ENCODE data around the gene IMPG1. TPM values are rescaled to one million over a fixed set of nuclear protein-coding genes. Genes with fewer than 3 reads are reported as not detected.

The IMPG1 gene
- total RNA-seq, 1 experiment from 2014 or later: not detected

DNA sequence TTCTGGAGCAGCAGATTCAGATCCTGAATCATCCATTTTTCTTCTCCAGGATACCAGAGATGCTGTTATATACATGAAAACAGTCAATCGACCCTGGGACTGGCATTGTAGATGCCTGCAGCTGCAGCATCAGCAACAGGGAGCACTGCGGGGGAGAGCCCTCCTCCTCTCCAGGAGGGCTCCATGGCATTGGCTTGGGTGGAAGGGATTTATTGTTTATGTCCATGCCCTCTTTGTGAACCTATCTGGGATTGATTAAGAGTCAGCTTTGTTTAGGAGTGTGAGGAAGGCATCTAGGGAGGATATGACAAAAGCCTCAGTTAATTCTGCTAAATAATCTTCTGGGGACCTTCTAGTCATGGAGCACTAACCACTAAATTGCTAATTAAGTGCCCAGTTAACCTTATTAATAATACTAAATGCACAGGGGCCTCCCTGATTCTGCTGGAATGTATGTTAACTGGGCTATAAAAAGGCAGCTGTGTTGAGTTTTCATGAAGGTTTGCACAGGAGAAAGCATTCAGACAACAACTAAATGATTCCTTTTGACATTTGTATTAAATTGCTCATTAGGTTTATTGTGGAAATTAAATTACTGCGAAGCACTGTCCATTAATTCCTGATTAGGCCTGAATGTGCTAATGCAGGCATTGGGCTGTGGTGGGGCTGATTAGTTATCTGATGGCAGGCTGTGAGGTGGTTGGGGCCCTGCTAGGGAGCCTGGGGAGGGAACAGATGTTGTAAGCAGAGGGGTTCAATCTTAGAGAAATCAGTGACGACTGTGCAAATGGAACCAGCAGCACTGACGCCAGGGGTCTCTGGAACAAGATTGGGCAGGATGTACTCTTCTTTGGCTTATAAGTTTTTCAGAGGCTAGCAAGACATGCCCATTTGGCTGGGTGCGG lies 57.6 kb downstream of the IMPG1 start:
- H3K27ac Mint-ChIP-seq: no peak overlapping the region

More for the DNA sequence above, 57.6 kb downstream of the IMPG1 start:
- Mint-ChIP-seq H3K36me3 (peaks cover 6% of the 10 kb centered on the region), H3K4me3 (no peak overlapping the region), H3K27me3 (ENCODE audit: low read depth) (no peaks in the 10 kb centered on the region; the same call in 1 of the 2 replicates), H3K4me1 (peaks cover 7% of the 10 kb centered on the region; the same call in 1 of the 2 replicates), H3K9me3 (peaks cover 15% of the 10 kb centered on the region)
- DNase-seq (ENCODE audit: low spot score) (no peak), ATAC-seq (no peak)
- POLR2A ChIA-PET: no interaction called here
- no peak for TF ChIP-seq SP1 (CRISPR knock-in tag; conservative IDR thresholded peaks at IDR 0.05)
- TF ChIP-seq, protein P1, sequence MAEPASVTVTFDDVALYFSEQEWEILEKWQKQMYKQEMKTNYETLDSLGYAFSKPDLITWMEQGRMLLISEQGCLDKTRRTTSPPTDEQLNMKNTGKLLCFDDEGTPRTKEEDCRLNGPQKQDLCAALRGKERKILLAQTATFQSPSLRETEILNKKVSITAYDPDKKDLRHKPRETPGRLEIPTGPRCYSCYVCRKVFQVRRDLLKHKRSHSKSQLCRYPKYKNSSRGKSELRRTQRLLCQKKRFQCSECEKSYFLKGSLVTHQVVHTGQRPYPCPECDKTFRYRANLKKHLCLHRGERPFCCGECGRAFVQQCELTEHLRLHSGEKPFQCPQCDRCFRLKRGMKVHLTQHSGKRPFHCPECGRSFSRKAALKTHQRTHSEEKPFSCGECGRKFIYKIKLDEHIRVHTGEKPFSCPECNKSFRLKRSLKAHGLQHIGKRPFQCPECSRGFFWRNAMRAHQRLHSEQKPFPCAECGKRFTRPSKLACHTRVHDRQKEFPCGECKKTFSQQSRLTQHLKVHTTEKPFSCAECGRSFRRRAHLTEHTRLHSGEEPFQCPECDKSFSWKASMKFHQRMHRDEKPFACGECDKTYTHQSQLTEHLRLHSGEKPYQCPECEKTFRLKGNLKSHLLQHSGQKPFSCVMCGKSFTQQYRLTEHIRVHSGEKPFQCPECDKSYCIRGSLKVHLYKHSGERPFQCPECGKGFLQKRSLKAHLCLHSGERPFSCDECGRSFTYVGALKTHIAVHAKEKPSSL (CRISPR knock-in tag; conservative IDR thresholded peaks at IDR 0.05): no peak
- TF ChIP-seq ZNF317 (CRISPR knock-in tag; IDR thresholded peaks at IDR 0.05; ENCODE audit: borderline replicate concordance, low read depth): no peak
- TF ChIP-seq FOXJ3 (CRISPR knock-in tag; IDR thresholded peaks at IDR 0.05; ENCODE audit: borderline replicate concordance): no peak
- no peak for TF ChIP-seq FOXP1 (CRISPR knock-in tag; IDR thresholded peaks at IDR 0.05; ENCODE audit: borderline replicate concordance)
- TF ChIP-seq ETV6 (CRISPR knock-in tag; IDR thresholded peaks at IDR 0.05): no peak
- no peak for TF ChIP-seq FOXP4 (CRISPR knock-in tag; IDR thresholded peaks at IDR 0.05)
- TF ChIP-seq ATF3 (CRISPR knock-in tag; conservative IDR thresholded peaks at IDR 0.05): no peak
- TF ChIP-seq ARID4B (CRISPR knock-in tag; IDR thresholded peaks at IDR 0.05; ENCODE audit: borderline replicate concordance): no peak
- TF ChIP-seq E2F1 (CRISPR knock-in tag; IDR thresholded peaks at IDR 0.05): no peak
- CTCF ChIA-PET: no interaction called here
